ENCODE results near the gene PTCHD4.

DNA sequence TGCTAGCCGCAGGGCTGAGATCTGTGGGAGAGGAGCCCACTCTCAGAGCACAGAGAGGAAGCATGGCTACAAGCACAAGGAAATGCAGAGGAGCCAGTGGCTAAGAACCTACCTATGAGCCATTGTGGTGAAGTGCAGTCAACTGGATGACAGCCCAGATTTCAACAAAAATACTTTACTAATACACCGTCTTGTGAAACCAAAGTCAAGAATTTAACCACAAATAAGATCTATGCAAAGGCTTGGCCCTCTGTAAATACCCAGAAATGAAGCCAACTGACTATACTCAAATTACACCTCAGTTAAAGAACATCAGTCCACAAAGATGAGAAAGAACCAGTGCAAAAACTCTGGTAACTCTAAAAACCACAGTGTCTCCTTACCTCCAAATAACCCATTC, 40.1 kb upstream of the PTCHD4 start:
- TF ChIP-seq EZH2 (IDR thresholded peaks at IDR 0.05) (no peak), POLR2AphosphoS5 (IDR thresholded peaks at IDR 0.05; ENCODE audit: borderline replicate concordance, low read depth, low read length) (no peak)
